ENCODE results near the gene SVEP1.
"Not testable (repeated sequence)": the region's sequence is repeated elsewhere in the genome, so short reads cannot be mapped to it uniquely, and the experiment has no call there.

The SVEP1 gene

DNA sequence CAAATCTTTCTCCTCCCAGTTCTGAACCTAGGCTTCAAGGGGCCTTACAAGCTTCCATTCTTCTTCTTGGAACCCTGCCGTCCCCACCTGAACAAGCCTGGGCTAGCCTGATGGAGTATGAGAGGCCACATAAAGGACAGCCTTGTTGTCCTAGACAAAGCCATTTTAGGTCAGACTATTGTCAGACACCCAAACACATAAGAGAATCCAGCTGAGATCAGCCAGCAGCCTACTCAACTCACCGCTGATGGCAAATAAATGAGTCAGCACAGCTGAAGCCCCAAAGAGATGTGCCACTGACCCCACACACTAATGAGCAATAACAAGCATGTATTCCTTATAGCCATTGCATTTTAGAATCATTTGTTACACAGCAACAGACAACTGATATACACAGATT, 33.8 kb downstream of the SVEP1 start:
- POLR2A ChIA-PET = no interaction called here

DNA sequence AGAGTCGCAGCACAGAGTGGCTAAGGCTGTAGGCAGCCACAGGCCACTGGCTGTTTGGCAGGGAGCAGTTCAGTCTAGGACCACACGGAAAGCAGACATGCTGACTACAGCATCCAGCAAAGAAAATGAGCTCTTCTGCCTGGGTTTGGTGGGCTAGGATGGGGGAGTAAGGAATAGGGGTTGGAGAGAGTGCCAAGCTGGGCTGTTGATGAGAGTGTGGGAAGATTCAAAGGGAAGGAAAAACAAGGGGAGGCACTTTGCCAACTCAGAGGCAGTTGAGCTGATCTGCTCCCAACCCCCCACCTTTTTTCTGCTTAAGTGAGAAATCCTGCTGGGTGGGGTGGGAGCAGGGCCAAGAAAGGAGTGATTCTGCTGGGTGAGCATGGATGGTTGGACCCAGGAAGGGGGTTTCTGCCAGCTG, 35.9 kb downstream of the SVEP1 start:
- POLR2A ChIA-PET = no interaction called here
- no peak for DNase-seq (ENCODE audit: extremely low spot score)
- CTCF ChIA-PET = interaction anchor here (1.2 kb wide), 1 partner anchor 68 kb away, joined by 3 read pairs; no protein-coding TSS in a partner anchor
- TF ChIP-seq, protein P1, sequence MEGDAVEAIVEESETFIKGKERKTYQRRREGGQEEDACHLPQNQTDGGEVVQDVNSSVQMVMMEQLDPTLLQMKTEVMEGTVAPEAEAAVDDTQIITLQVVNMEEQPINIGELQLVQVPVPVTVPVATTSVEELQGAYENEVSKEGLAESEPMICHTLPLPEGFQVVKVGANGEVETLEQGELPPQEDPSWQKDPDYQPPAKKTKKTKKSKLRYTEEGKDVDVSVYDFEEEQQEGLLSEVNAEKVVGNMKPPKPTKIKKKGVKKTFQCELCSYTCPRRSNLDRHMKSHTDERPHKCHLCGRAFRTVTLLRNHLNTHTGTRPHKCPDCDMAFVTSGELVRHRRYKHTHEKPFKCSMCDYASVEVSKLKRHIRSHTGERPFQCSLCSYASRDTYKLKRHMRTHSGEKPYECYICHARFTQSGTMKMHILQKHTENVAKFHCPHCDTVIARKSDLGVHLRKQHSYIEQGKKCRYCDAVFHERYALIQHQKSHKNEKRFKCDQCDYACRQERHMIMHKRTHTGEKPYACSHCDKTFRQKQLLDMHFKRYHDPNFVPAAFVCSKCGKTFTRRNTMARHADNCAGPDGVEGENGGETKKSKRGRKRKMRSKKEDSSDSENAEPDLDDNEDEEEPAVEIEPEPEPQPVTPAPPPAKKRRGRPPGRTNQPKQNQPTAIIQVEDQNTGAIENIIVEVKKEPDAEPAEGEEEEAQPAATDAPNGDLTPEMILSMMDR (IDR thresholded peaks at IDR 0.05; ENCODE audit: control extremely low read depth, extremely low read depth, low read depth, missing control alignments) = no peak

More for the DNA sequence above, 33.8 kb downstream of the SVEP1 start:
- TF ChIP-seq, protein P1 (IDR thresholded peaks at IDR 0.05; ENCODE audit: control extremely low read depth, extremely low read depth, low read depth, missing control alignments) = no peak
- CTCF ChIA-PET = no interaction called here
- no peak for DNase-seq (ENCODE audit: extremely low spot score)

DNA sequence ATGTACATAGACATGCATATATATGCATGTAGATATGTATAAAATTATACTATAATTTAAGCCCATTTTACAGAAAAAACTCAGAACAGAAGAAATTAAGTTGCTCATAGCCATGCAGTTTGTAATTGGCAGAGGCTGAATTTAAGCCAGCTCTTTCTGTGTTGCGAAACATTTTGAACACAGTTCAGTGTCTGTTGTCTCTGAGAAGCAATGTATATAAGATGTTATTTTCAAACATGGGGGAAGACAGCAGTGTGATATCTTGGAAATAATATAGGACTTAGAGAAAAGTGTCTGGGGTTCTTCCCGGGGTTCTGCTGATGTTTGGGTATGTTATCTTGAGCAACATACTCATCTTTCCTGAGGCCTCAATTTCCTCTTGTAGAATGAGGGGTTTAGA, 37.6 kb downstream of the SVEP1 start:
- ChIA-PET CTCF (no interaction called here), POLR2A (no interaction called here)
- TF ChIP-seq, protein P1 (IDR thresholded peaks at IDR 0.05; ENCODE audit: control extremely low read depth, extremely low read depth, low read depth, missing control alignments) = no peak
- DNase-seq (ENCODE audit: extremely low spot score) = no peak

DNA sequence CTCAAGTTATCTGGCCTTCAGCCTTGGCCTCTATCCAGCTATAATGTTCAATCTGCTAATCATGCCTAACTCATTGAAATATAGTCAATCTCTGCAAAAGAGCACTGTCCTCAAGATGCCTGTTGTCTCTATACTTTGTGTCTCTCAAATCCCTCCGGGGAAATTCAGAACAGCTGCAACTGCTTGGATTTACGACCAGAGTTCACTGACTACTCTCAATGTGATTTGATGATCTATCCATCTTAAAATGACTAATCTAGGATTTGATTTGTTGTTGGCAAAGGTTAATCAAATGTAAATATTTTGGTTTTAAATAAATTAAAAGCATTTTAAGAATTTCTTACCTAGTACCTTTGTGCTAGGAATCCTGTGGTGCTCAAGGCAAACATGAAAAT, 40.9 kb downstream of the SVEP1 start:
- ChIA-PET POLR2A (no interaction called here), CTCF (no interaction called here)
- DNase-seq (ENCODE audit: extremely low spot score) = no peak
- TF ChIP-seq, protein P1 (IDR thresholded peaks at IDR 0.05; ENCODE audit: control extremely low read depth, extremely low read depth, low read depth, missing control alignments) = no peak

DNA sequence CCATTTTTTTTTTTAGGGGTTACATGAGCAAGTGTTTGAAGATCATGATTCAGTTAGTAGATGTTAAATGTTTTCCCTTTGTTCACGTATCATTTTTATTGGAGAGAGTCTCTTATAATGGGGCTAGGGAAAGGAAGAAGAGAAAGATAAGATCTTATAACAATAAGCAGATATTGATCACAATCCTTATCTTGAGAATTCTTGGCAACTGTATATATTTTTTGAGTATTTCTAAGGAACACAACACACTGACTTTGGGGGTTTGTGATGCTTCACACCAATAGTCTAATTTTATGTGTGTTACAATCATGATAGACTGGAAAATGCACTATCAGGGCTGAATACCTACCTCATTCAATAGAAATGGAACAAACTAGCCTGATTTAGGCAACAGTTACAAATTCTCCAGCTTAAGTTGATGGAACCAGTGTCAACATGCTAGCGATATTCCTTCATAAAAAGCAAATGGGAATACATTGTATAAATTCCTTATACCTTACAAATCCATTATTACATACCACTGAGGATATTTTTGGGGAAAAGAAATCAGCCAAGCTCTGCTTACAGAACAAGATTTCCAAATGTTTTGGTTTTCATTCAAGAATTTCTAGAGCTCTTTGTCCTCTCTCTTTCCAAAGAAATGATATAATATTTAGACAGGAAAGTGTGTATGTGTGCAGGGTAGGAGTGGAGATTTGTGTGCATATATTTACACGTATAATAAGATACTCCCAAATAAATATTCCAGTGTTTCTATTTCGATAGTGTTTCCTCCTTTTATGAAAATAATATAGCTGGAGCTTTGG, 41.5 kb downstream of the SVEP1 start:
- ChIA-PET CTCF (no interaction called here), POLR2A (no interaction called here)
- TF ChIP-seq, protein P1 (IDR thresholded peaks at IDR 0.05; ENCODE audit: control extremely low read depth, extremely low read depth, low read depth, missing control alignments) = no peak
- DNase-seq (ENCODE audit: extremely low spot score) = no peak

DNA sequence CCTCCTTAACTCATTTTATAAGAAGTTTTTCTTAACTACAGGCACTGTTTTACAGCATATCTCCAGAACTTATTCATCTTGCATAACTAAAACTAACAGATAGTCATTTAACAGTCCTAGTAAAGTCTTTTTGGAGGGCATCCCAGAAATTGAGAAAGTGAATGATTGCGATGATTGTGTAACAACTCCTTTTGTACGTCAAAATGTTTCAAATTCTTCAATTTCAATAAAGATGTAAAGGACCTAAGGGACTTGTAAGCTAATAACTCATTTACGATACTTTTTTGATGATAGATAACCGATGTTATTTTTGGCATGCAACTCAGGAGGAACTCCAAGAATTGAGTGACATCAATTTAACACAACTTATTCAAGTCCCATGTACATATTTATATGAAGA, 42.7 kb downstream of the SVEP1 start:
- CTCF ChIA-PET = no interaction called here
- no peak for DNase-seq (ENCODE audit: extremely low spot score)
- TF ChIP-seq, protein P1 (IDR thresholded peaks at IDR 0.05; ENCODE audit: control extremely low read depth, extremely low read depth, low read depth, missing control alignments) = no peak
- POLR2A ChIA-PET = no interaction called here

DNA sequence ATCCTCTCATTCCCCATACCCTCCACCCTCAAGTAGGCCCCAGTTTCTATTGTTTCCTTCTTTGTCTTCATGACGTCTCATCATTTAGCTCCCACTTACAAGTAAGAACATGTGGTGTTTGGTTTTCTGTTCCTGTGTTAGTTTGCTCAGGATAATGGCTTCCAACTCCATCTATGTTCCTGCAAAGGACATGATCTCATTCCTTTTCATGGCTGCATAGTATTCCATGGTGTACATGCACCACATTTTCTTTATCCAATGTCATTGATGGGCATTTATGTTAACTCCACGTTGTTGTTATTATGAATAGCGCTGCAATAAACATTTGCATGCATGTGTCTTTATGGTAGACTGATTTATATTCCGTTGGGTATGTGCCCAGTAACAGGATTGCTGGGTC, 45.4 kb downstream of the SVEP1 start:
- CTCF ChIA-PET; POLR2A ChIA-PET; DNase-seq (ENCODE audit: extremely low spot score): not testable (repeated sequence)
